Thoracic aorta (tissue), 2 donors: ENCODE results near the gene OR6P1. TPM values are rescaled to one million over a fixed set of nuclear protein-coding genes. Genes with fewer than 3 reads are reported as not detected.

Experiments used
- ATAC-seq: fragments of 150-250 bp; one replicate; pipeline ENCODE4 v1.8.0; 2017; ENCODE audit warnings: low read depth; ENCODE audit not compliant: insufficient number of reproducible peaks, low FRiP score
- DNase-seq: peaks from one replicate; pipeline ENCODE4 v3.0.0-alpha.2; 2020; ENCODE audit warnings: low spot score
- H3K27ac ChIP-seq, 2 donors: fragments of 200-600 bp; sonication (generic); 1 replicate in 1 of 2; 2 replicates in 1 of 2; pipeline ENCODE4 v1.5.1; 2016; ENCODE audit warnings: mild to moderate bottlenecking in 2 of 2, moderate library complexity in 2 of 2
- H3K27me3 ChIP-seq: fragments of 200-600 bp; sonication (generic); replicated peaks from 2 replicates; pipeline ENCODE4 v1.6.0; 2016; ENCODE audit warnings: mild to moderate bottlenecking; ENCODE audit not compliant: insufficient read depth
- H3K36me3 ChIP-seq: fragments of 200-600 bp; sonication (generic); one replicate; pipeline ENCODE4 v1.5.1; 2016
- H3K4me1 ChIP-seq, 2 donors: fragments of 200-600 bp; sonication (generic); 1 replicate in 1 of 2; 2 replicates in 1 of 2; pipeline versions ENCODE4 v1.5.1 to v1.6.0; 2016; ENCODE audit warnings: low read depth in 2 of 2, mild to moderate bottlenecking in 1 of 2; ENCODE audit not compliant: control insufficient read depth in 1 of 2
- H3K4me3 ChIP-seq: fragments of 200-600 bp; sonication (generic); 2 replicates; pipeline ENCODE4 v1.5.1; 2016; ENCODE audit warnings: mild to moderate bottlenecking
- H3K9me3 ChIP-seq: fragments of 200-600 bp; sonication (generic); 2 replicates; pipeline ENCODE4 v1.5.1; 2016
- total RNA-seq, 2 donors: library from RNA; depleted of rRNA; stranded (reverse); fragments of >200 nt; gene quantifications; one replicate each; pipeline versions ENCODE4 v1.1.0 to v1.2.3, GENCODE V29; 2016
- TF ChIP-seq, protein P1 (sequence below): fragments of 200-600 bp; sonication (generic); IDR thresholded peaks from one replicate; pipeline ENCODE4 v1.5.1; 2019; ENCODE audit warnings: antibody characterized with exemption

The OR6P1 gene
- total RNA-seq, 2 donors from 2014 or later: not detected

GRCh38 chr1:158572226-158572625 lies 1.8 kb upstream of the OR6P1 start:
- DNase-seq (no peak), ATAC-seq (no peak)
- Histone ChIP-seq H3K27me3 (no peaks in the 10 kb centered on the region), H3K9me3 (no peaks in the 10 kb centered on the region), H3K27ac (no peak overlapping the region), H3K36me3 (no peaks in the 10 kb centered on the region), H3K4me3 (no peak overlapping the region), H3K4me1 (no peaks in the 10 kb centered on the region)
- TF ChIP-seq, protein P1, sequence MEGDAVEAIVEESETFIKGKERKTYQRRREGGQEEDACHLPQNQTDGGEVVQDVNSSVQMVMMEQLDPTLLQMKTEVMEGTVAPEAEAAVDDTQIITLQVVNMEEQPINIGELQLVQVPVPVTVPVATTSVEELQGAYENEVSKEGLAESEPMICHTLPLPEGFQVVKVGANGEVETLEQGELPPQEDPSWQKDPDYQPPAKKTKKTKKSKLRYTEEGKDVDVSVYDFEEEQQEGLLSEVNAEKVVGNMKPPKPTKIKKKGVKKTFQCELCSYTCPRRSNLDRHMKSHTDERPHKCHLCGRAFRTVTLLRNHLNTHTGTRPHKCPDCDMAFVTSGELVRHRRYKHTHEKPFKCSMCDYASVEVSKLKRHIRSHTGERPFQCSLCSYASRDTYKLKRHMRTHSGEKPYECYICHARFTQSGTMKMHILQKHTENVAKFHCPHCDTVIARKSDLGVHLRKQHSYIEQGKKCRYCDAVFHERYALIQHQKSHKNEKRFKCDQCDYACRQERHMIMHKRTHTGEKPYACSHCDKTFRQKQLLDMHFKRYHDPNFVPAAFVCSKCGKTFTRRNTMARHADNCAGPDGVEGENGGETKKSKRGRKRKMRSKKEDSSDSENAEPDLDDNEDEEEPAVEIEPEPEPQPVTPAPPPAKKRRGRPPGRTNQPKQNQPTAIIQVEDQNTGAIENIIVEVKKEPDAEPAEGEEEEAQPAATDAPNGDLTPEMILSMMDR: no peak

GRCh38 chr1:158564608-158565007 lies 5.8 kb downstream of the OR6P1 start:
- Histone ChIP-seq H3K4me3 (no peak overlapping the region), H3K36me3 (no peaks in the 10 kb centered on the region), H3K4me1 (no peaks in the 10 kb centered on the region), H3K27me3 (no peaks in the 10 kb centered on the region), H3K27ac (no peak overlapping the region), H3K9me3 (no peaks in the 10 kb centered on the region)
- ATAC-seq (no peak), DNase-seq (no peak)
- TF ChIP-seq, protein P1: no peak

DNA sequence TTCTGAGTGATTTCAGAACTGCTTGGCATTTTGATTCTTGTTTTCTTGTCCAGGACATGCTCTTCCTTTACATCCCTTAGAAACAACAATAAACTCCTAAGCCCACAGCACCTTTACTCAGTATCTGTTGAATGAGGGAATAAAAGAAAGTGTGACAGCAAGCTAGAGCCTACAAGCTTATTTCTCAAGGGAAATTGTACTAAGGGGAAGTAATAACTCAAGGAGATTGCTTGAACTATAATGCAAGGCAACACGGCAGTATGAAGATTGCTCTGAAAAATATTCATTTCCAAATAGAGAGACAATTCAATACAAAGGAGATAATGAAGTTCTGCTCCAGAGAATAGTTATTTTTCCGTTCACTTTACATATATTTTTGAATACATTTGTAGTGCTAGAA lies 6.5 kb downstream of the OR6P1 start:
- Histone ChIP-seq H3K27ac (no peak overlapping the region), H3K9me3 (no peaks in the 10 kb centered on the region), H3K4me1 (no peaks in the 10 kb centered on the region), H3K27me3 (no peaks in the 10 kb centered on the region), H3K36me3 (no peaks in the 10 kb centered on the region), H3K4me3 (no peak overlapping the region)
- ATAC-seq: no peak
- TF ChIP-seq, protein P1: no peak
- DNase-seq: no peak

- Histone ChIP-seq H3K27me3 (no peaks in the 10 kb centered on the region), H3K36me3 (no peaks in the 10 kb centered on the region), H3K4me1 (no peaks in the 10 kb centered on the region), H3K9me3 (no peaks in the 10 kb centered on the region), H3K27ac (no peak overlapping the region), H3K4me3 (no peak overlapping the region)
- no peak for ATAC-seq
- no peak for DNase-seq
- TF ChIP-seq, protein P1: no peak
These were observed 10.7 kb downstream of the OR6P1 start for GRCh38 chr1:158559696-158560095.

GRCh38 chr1:158554352-158554751 lies 16.0 kb downstream of the OR6P1 start, which contains the start of gene OR6Y1:
TSS of gene OR6Y1 (minus strand) at chr1:158554405. CDS start at chr1:158548105, 6,300 bp downstream.
- Histone ChIP-seq H3K27me3 (no peaks in the 10 kb centered on the region), H3K36me3 (no peaks in the 10 kb centered on the region), H3K9me3 (no peaks in the 10 kb centered on the region), H3K4me3 (no peak within 1 kb of the TSS), H3K27ac (no peak within 1 kb of the TSS), H3K4me1 (no peaks in the 10 kb centered on the region)
- TF ChIP-seq, protein P1: no peak
- no peak for DNase-seq
- no peak for ATAC-seq
